Measurements from ENCODE around the gene MAPK9. TPM values are rescaled to one million over a fixed set of nuclear protein-coding genes. Genes with fewer than 3 reads are reported as not detected.
A peak's percentile ranks its signal among the peaks of the same experiment; 100 is the strongest.
"Not testable (repeated sequence)": the region's sequence is repeated elsewhere in the genome, so short reads cannot be mapped to it uniquely, and the experiment has no call there.

MAPK9 gene
- total RNA-seq, 1 experiment from 2014 or later: 19.0 TPM

GRCh38 chr5:180235077-180235476, 56.8 kb downstream of the MAPK9 start:
- DNase-seq (ENCODE audit: low read depth): no peak

GRCh38 chr5:180234271-180234670, 57.6 kb downstream of the MAPK9 start:
- DNase-seq (ENCODE audit: low read depth): no peak

GRCh38 chr5:180233729-180234128, 58.2 kb downstream of the MAPK9 start:
- DNase-seq (ENCODE audit: low read depth): no peak

GRCh38 chr5:180230017-180230416, 61.9 kb downstream of the MAPK9 start:
- DNase-seq (ENCODE audit: low read depth): no peak

- no peak for DNase-seq (ENCODE audit: low read depth)
Measured at GRCh38 chr5:180222056-180222455, 69.8 kb downstream of the MAPK9 start.

GRCh38 chr5:180217797-180218196, 74.1 kb downstream of the MAPK9 start:
- DNase-seq (ENCODE audit: low read depth): no peak

GRCh38 chr5:180216646-180217171, 75.2 kb downstream of the MAPK9 start:
- DNase-seq (ENCODE audit: low read depth): no peak

GRCh38 chr5:180215783-180216630, 75.9 kb downstream of the MAPK9 start:
- no peak for DNase-seq (ENCODE audit: low read depth)

GRCh38 chr5:180214870-180215770, 76.8 kb downstream of the MAPK9 start:
- DNase-seq (ENCODE audit: low read depth): no peak

- DNase-seq (ENCODE audit: low read depth): no peak
Measured at GRCh38 chr5:180213657-180214207, 78.2 kb downstream of the MAPK9 start.

GRCh38 chr5:180213256-180213600, 78.7 kb downstream of the MAPK9 start:
- no peak for DNase-seq (ENCODE audit: low read depth)

- DNase-seq (ENCODE audit: low read depth): peak; percentile 8
Measured at GRCh38 chr5:180212363-180213255, 79.3 kb downstream of the MAPK9 start.

GRCh38 chr5:180211761-180212035, 80.2 kb downstream of the MAPK9 start:
- DNase-seq (ENCODE audit: low read depth): no peak

GRCh38 chr5:180210961-180211760, 80.7 kb downstream of the MAPK9 start:
- DNase-seq (ENCODE audit: low read depth): no peak

GRCh38 chr5:180210077-180210476, 81.8 kb downstream of the MAPK9 start:
- not testable (repeated sequence) for DNase-seq (ENCODE audit: low read depth)

- peak; percentile 42 for DNase-seq (ENCODE audit: low read depth)
Measured at GRCh38 chr5:180209137-180209581, 82.7 kb downstream of the MAPK9 start, which contains the start of gene RASGEF1C. RASGEF1C (minus strand) TSS chr5:180209211; CDS start chr5:180138052, 71,159 bp downstream.

- DNase-seq (ENCODE audit: low read depth): no peak
Measured at GRCh38 chr5:180208435-180209081, 83.3 kb downstream of the MAPK9 start.

GRCh38 chr5:180208038-180208434, 83.8 kb downstream of the MAPK9 start:
- no peak for DNase-seq (ENCODE audit: low read depth)

- no peak for DNase-seq (ENCODE audit: low read depth)
Measured at GRCh38 chr5:180207593-180207992, 84.3 kb downstream of the MAPK9 start.

- DNase-seq (ENCODE audit: low read depth): no peak
Measured at GRCh38 chr5:180206993-180207392, 84.9 kb downstream of the MAPK9 start.

All from RPMI7951 (cell line).